Thyroid gland (tissue), 4 donors: ENCODE data around the gene TUBB2B.

ENCODE experiments used
- POLR2A ChIP-seq, 2 donors: fragments of 450-650 bp; IDR thresholded peaks; one replicate each; pipeline ENCODE4 v1.6.1; 2017; ENCODE audit warnings: antibody characterized with exemption in 2 of 2, mild to moderate bottlenecking in 2 of 2, moderate library complexity in 1 of 2
- TF ChIP-seq, protein P1 (sequence below), 6 experiments: fragments of 200-600 bp in 3 of 6; fragments of 450-650 bp in 3 of 6; sonication (generic) in 3 of 6; IDR thresholded peaks; one replicate each; pipeline ENCODE4 v1.5.1; 2016 to 2019; ENCODE audit warnings: antibody characterized with exemption in 6 of 6, mild to moderate bottlenecking in 2 of 6, inconsistent platforms in 1 of 6, moderate library complexity in 1 of 6

DNA sequence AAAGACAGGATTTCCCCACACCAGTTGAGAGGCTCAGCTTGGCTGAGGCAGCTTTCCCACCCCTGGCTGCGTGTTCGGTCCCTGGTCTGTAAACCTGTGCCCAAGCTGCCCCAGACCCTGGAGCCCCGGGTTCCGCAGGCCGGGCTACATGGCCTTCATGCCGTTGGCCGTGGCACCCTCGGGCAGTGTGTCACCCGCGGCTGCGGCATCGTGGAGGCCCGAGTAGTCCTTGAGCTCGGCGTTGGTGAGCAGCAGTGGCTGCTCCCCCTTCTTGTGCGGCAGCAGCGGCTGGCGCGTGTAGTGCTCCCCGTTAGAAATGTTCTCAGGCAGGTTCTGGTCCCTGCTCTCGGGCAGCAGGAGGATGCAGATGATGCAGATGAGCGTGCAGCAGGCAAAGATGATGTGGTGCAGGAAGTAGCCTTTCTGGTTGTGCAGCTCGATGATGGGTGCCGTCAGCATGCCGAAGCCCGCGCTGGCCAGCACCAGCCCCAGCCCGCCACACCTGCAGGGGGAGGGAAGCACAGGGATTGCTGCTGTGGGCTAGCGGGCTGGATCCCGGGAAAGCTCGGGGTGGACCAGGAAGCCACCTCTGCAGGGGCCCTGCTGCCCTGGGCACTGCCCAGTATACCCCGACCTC lies 45.6 kb upstream of the TUBB2B start:
- no peak for TF ChIP-seq POLR2A (IDR thresholded peaks at IDR 0.05)
- TF ChIP-seq, protein P1, sequence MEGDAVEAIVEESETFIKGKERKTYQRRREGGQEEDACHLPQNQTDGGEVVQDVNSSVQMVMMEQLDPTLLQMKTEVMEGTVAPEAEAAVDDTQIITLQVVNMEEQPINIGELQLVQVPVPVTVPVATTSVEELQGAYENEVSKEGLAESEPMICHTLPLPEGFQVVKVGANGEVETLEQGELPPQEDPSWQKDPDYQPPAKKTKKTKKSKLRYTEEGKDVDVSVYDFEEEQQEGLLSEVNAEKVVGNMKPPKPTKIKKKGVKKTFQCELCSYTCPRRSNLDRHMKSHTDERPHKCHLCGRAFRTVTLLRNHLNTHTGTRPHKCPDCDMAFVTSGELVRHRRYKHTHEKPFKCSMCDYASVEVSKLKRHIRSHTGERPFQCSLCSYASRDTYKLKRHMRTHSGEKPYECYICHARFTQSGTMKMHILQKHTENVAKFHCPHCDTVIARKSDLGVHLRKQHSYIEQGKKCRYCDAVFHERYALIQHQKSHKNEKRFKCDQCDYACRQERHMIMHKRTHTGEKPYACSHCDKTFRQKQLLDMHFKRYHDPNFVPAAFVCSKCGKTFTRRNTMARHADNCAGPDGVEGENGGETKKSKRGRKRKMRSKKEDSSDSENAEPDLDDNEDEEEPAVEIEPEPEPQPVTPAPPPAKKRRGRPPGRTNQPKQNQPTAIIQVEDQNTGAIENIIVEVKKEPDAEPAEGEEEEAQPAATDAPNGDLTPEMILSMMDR (IDR thresholded peaks at IDR 0.05), result no peak
